Thymus (tissue), 11 donors: Measurements from ENCODE around the gene ZNF436. TPM values are rescaled to one million over a fixed set of nuclear protein-coding genes. Genes with fewer than 3 reads are reported as not detected.
"Not testable (repeated sequence)": the region's sequence is repeated elsewhere in the genome, so short reads cannot be mapped to it uniquely, and the experiment has no call there.

Experiments
- DNase-seq, 9 donors: peaks; one replicate each; pipeline ENCODE4 v3.0.0-alpha.2; 2013; ENCODE audit warnings: low spot score in 9 of 9, low read depth in 6 of 9, missing footprints in 1 of 9
- H3K27ac ChIP-seq, 2 donors: one replicate each; pipeline ENCODE4 v1.5.1; 2013; ENCODE audit warnings: control low read depth in 1 of 2, low read depth in 1 of 2, low read length in 1 of 2, mild to moderate bottlenecking in 1 of 2, moderate library complexity in 1 of 2
- H3K27me3 ChIP-seq, 2 donors: one replicate each; pipeline ENCODE4 v1.5.1; 2013; ENCODE audit warnings: low read length in 1 of 2; ENCODE audit not compliant: control insufficient read depth in 2 of 2, insufficient read depth in 1 of 2
- H3K36me3 ChIP-seq, 2 donors: one replicate each; pipeline ENCODE4 v1.5.1; 2013; ENCODE audit warnings: low read length in 1 of 2, mild to moderate bottlenecking in 1 of 2, moderate library complexity in 1 of 2; ENCODE audit not compliant: control insufficient read depth in 2 of 2, insufficient read depth in 2 of 2
- H3K4me1 ChIP-seq, 2 donors: one replicate each; pipeline ENCODE4 v1.5.1; 2013; ENCODE audit warnings: low read length in 2 of 2; ENCODE audit not compliant: control insufficient read depth in 2 of 2, insufficient read depth in 2 of 2
- H3K4me3 ChIP-seq, 2 donors: one replicate each; pipeline ENCODE4 v1.5.1; 2013; ENCODE audit warnings: low read length in 2 of 2, control low read depth in 1 of 2, mild to moderate bottlenecking in 1 of 2
- H3K9me3 ChIP-seq, 2 donors: one replicate each; pipeline ENCODE4 v1.5.1; 2013; ENCODE audit warnings: low read length in 1 of 2, mild to moderate bottlenecking in 1 of 2; ENCODE audit not compliant: control insufficient read depth in 2 of 2, insufficient read depth in 1 of 2
- WGBS: extraction: QIAGEN DNeasy Blood & Tissue Kit; methylation state at CpG from one replicate; pipeline ENCODE4 v1.1.7; 2013; 5-methylcytosine and 5-hydroxymethylcytosine counted together
- polyA plus RNA-seq: library from polyadenylated mRNA; stranded (reverse); fragments of 200-250 nt; gene quantifications from one replicate; pipeline ENCODE4 v1.2.3, GENCODE V29; 2013
- total RNA-seq: library from RNA; stranded (reverse); fragments of 120-200 nt; gene quantifications from one replicate; pipeline ENCODE4 v1.2.4, GENCODE V29; 2013
- donor health status: healthy.

Gene ZNF436
- total and polyA plus RNA-seq, 2 donors = 6.6 to 11.4 TPM

- no peak for DNase-seq
- H3K4me3 ChIP-seq = no peak overlapping the region
- H3K4me1 ChIP-seq = peaks cover 0 to 7% of the 10 kb centered on the region in 2 donors
- H3K36me3 ChIP-seq = no peaks in the 10 kb centered on the region
- no peaks in the 10 kb centered on the region for H3K27me3 ChIP-seq
- 87% methylated on average over 11 of the region's 11 CpGs for WGBS
- no peaks in the 10 kb centered on the region for H3K9me3 ChIP-seq
- H3K27ac ChIP-seq = no peak overlapping the region
Observed at GRCh38 chr1:23384312-23385058, 14.8 kb upstream of the ZNF436 start.

GRCh38 chr1:23383577-23384311, 14.1 kb upstream of the ZNF436 start:
- no peak for DNase-seq
- H3K9me3 ChIP-seq = no peaks in the 10 kb centered on the region
- WGBS = 87% methylated on average over 8 of the region's 8 CpGs
- peak overlapping the region in 1 of 2 donors; percentile 31 for H3K27ac ChIP-seq
- no peaks in the 10 kb centered on the region for H3K27me3 ChIP-seq
- no peak overlapping the region for H3K4me3 ChIP-seq
- no peaks in the 10 kb centered on the region for H3K36me3 ChIP-seq
- peaks cover 0 to 7% of the 10 kb centered on the region in 2 donors for H3K4me1 ChIP-seq

- H3K36me3 ChIP-seq = no peaks in the 10 kb centered on the region
- no peak for DNase-seq
- H3K9me3 ChIP-seq = no peaks in the 10 kb centered on the region
- no peak overlapping the region for H3K4me3 ChIP-seq
- H3K27me3 ChIP-seq = no peaks in the 10 kb centered on the region
- WGBS = 86% methylated on average over 5 of the region's 5 CpGs
- H3K4me1 ChIP-seq = peaks cover 0 to 7% of the 10 kb centered on the region in 2 donors
- no peak overlapping the region for H3K27ac ChIP-seq
Observed at GRCh38 chr1:23381233-23381885, 11.7 kb upstream of the ZNF436 start.

- no peaks in the 10 kb centered on the region for H3K36me3 ChIP-seq
- no peaks in the 10 kb centered on the region for H3K27me3 ChIP-seq
- WGBS = 67% methylated on average over 5 of the region's 5 CpGs
- H3K4me1 ChIP-seq = peaks cover 0 to 7% of the 10 kb centered on the region in 2 donors
- H3K4me3 ChIP-seq = no peak overlapping the region
- H3K27ac ChIP-seq = no peak overlapping the region
- H3K9me3 ChIP-seq = no peaks in the 10 kb centered on the region
- no peak for DNase-seq
Observed at GRCh38 chr1:23380719-23381118, 11.1 kb upstream of the ZNF436 start.

- 84% methylated on average over 4 of the region's 4 CpGs for WGBS
- H3K27me3 ChIP-seq, DNase-seq, H3K4me1 ChIP-seq, H3K4me3 ChIP-seq, H3K9me3 ChIP-seq, H3K36me3 ChIP-seq, H3K27ac ChIP-seq: not testable (repeated sequence)
Observed at GRCh38 chr1:23380236-23380635, 10.6 kb upstream of the ZNF436 start.

GRCh38 chr1:23376890-23377811, 7.5 kb upstream of the ZNF436 start:
- no peaks in the 10 kb centered on the region for H3K4me1 ChIP-seq
- no peaks in the 10 kb centered on the region for H3K27me3 ChIP-seq
- no peak for DNase-seq
- no peaks in the 10 kb centered on the region for H3K9me3 ChIP-seq
- 95% methylated on average over 19 of the region's 19 CpGs for WGBS
- peak overlapping the region in 1 of 2 donors; percentile 40 for H3K27ac ChIP-seq
- H3K4me3 ChIP-seq = no peak overlapping the region
- no peaks in the 10 kb centered on the region for H3K36me3 ChIP-seq

- H3K27ac ChIP-seq, H3K36me3 ChIP-seq, H3K4me3 ChIP-seq, H3K27me3 ChIP-seq, DNase-seq, H3K9me3 ChIP-seq: not testable (repeated sequence)
- WGBS = 91% methylated on average over 12 of the region's 12 CpGs
- peaks cover 6 to 22% of the 10 kb centered on the region in 2 donors for H3K4me1 ChIP-seq
Observed at GRCh38 chr1:23374079-23374735, 4.6 kb upstream of the ZNF436 start.
